ENCODE data around the gene TMEM222. TPM values are rescaled to one million over a fixed set of nuclear protein-coding genes. Genes with fewer than 3 reads are reported as not detected.

The TMEM222 gene
- total RNA-seq, 1 donor: 17.3 TPM

GRCh38 chr1:27339213-27339612 is 17.2 kb downstream of the TMEM222 start:
- no peak for DNase-seq (ENCODE audit: low read depth)
- H3K4me3 ChIP-seq (ENCODE audit: low read depth, low read length): no peak overlapping the region
- TF ChIP-seq, protein P1, sequence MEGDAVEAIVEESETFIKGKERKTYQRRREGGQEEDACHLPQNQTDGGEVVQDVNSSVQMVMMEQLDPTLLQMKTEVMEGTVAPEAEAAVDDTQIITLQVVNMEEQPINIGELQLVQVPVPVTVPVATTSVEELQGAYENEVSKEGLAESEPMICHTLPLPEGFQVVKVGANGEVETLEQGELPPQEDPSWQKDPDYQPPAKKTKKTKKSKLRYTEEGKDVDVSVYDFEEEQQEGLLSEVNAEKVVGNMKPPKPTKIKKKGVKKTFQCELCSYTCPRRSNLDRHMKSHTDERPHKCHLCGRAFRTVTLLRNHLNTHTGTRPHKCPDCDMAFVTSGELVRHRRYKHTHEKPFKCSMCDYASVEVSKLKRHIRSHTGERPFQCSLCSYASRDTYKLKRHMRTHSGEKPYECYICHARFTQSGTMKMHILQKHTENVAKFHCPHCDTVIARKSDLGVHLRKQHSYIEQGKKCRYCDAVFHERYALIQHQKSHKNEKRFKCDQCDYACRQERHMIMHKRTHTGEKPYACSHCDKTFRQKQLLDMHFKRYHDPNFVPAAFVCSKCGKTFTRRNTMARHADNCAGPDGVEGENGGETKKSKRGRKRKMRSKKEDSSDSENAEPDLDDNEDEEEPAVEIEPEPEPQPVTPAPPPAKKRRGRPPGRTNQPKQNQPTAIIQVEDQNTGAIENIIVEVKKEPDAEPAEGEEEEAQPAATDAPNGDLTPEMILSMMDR (IDR thresholded peaks at IDR 0.05; ENCODE audit: insufficient read depth, low read depth, low read length): no peak

GRCh38 chr1:27341525-27342252 is 19.7 kb downstream of the TMEM222 start, which contains the start of gene SYTL1:
SYTL1 (plus strand) TSS chr1:27342022; CDS start chr1:27345335, 3,313 bp downstream.
- H3K4me3 ChIP-seq (ENCODE audit: low read depth, low read length): no peak within 1 kb of the TSS
- TF ChIP-seq, protein P1 (IDR thresholded peaks at IDR 0.05; ENCODE audit: insufficient read depth, low read depth, low read length): no peak
- peak; percentile 47 for DNase-seq (ENCODE audit: low read depth)

DNA sequence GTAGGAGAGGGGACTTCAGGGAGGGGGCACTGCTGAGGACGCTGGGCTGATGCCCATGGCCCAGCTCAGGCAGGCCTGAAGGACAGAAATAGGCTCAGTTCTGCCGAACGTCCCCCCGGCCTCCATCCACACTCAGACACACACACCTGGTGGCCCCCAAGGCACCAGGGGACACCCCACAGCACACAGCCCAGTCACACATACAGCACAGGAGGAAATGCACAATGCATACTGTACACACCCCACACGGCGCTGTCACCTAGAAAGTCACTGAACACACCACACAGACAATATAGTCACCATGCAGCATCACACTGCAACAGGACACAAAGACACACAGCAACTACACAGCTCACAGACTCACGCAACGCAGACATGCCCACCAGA is 20.4 kb downstream of the TMEM222 start:
- no peak overlapping the region for H3K4me3 ChIP-seq (ENCODE audit: low read depth, low read length)
- TF ChIP-seq, protein P1 (IDR thresholded peaks at IDR 0.05; ENCODE audit: insufficient read depth, low read depth, low read length): no peak
- DNase-seq (ENCODE audit: low read depth): no peak

GRCh38 chr1:27342778-27343638 is 21.0 kb downstream of the TMEM222 start:
- DNase-seq (ENCODE audit: low read depth): no peak
- TF ChIP-seq, protein P1 (IDR thresholded peaks at IDR 0.05; ENCODE audit: insufficient read depth, low read depth, low read length): no peak
- H3K4me3 ChIP-seq (ENCODE audit: low read depth, low read length): no peak overlapping the region

- TF ChIP-seq, protein P1 (IDR thresholded peaks at IDR 0.05; ENCODE audit: insufficient read depth, low read depth, low read length): no peak
- DNase-seq (ENCODE audit: low read depth): no peak
- no peak overlapping the region for H3K4me3 ChIP-seq (ENCODE audit: low read depth, low read length)
These were observed 21.7 kb downstream of the TMEM222 start for GRCh38 chr1:27343639-27344025.

DNA sequence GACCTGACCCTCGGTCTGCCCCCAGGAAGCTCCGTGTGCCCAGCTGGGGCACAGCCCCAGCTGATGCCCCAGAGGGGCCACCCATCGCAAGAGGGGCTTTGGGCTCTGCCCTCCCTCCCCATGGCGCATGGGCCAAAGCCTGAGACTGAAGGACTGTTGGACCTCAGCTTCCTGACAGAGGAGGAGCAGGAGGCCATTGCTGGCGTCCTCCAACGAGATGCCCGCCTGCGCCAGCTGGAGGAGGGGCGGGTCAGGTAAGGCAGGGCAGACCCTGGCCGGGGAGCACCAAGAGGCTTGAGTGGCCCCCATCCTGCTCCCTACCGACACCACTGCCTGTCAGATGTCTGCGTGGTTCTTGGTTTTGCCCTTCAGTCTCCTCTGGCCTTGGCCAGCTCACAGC is 23.3 kb downstream of the TMEM222 start:
- no peak overlapping the region for H3K4me3 ChIP-seq (ENCODE audit: low read depth, low read length)
- TF ChIP-seq, protein P1 (IDR thresholded peaks at IDR 0.05; ENCODE audit: insufficient read depth, low read depth, low read length): no peak
- DNase-seq (ENCODE audit: low read depth): no peak
